B cell (primary cell): ENCODE results near the gene NEUROG2.

Experiments
- CTCF ChIP-seq: fragments of 200-600 bp; IDR thresholded peaks from one replicate; pipeline ENCODE4 v1.8.0; 2022; ENCODE audit warnings: antibody characterized with exemption, mild to moderate bottlenecking
- EZH2 ChIP-seq: IDR thresholded peaks from 2 replicates; pipeline ENCODE4 v1.6.1; 2012; ENCODE audit warnings: borderline replicate concordance, low read depth, mild to moderate bottlenecking, moderate library complexity, low read length; ENCODE audit not compliant: insufficient read depth, poor library complexity, severe bottlenecking

- TF ChIP-seq CTCF (no peak), EZH2 (no peak)
These were observed 2.7 kb upstream of the NEUROG2 start for GRCh38 chr4:112518675-112519074.
